GM13977 (cell line): ENCODE measurements around the gene CDON.

Experiments
- DNase-seq: peaks from one replicate; pipeline ENCODE4 v3.0.0; 2012; ENCODE audit warnings: low spot score
- in situ Hi-C: fragments of 300-500 bp; cut with MboI; formaldehyde crosslinking; loops from one replicate; pipeline ENCODE4 v1.12.0; 2022; ENCODE audit warnings: low sequenced_read_pairs, low pct_unique_long_range_greater_than_20kb, mixed read lengths, inconsistent platforms; ENCODE audit not compliant: unreplicated experiment
- TF ChIP-seq, protein P1 (sequence below): IDR thresholded peaks from 2 replicates; pipeline ENCODE4 v1.5.1; 2012; ENCODE audit warnings: mild to moderate bottlenecking, control low read depth; ENCODE audit not compliant: insufficient read depth; ENCODE audit errors: extremely low read depth, missing control alignments

CDON gene

DNA sequence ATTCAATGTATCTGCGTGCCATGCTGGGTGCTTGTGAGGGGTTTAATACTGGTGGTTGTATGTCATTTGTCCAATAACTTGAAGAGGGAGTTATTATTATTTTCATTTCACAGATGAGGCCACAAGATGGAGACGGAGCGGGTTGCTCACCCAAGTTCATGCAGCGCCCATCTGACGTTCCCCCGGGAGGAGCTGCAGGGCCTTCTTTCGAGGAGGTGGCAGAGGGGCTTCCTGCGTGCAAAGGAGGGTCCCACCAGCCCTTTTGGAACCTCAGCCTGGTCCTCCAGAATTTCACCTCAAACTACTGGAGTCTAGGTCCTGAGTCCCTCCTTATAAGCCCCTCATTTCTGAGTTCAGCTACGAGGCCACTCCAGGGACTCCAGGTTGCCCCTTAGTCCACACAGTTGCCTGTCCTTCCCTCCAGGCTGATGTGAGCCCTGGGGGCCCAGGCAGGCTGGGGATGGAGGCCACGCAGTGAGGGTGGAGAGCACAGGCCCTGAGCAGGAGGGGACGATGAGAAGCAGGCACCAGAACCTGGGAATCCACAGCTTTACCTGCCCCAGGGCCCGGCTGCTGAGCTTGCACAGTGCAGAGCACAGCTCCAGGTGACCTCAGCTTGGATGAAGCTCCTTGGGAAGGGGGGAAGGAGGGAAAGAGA, 119.8 kb downstream of the CDON start:
- TF ChIP-seq, protein P1, sequence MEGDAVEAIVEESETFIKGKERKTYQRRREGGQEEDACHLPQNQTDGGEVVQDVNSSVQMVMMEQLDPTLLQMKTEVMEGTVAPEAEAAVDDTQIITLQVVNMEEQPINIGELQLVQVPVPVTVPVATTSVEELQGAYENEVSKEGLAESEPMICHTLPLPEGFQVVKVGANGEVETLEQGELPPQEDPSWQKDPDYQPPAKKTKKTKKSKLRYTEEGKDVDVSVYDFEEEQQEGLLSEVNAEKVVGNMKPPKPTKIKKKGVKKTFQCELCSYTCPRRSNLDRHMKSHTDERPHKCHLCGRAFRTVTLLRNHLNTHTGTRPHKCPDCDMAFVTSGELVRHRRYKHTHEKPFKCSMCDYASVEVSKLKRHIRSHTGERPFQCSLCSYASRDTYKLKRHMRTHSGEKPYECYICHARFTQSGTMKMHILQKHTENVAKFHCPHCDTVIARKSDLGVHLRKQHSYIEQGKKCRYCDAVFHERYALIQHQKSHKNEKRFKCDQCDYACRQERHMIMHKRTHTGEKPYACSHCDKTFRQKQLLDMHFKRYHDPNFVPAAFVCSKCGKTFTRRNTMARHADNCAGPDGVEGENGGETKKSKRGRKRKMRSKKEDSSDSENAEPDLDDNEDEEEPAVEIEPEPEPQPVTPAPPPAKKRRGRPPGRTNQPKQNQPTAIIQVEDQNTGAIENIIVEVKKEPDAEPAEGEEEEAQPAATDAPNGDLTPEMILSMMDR = no peak
- in situ Hi-C loops = no loop called here
- DNase-seq = no peak

DNA sequence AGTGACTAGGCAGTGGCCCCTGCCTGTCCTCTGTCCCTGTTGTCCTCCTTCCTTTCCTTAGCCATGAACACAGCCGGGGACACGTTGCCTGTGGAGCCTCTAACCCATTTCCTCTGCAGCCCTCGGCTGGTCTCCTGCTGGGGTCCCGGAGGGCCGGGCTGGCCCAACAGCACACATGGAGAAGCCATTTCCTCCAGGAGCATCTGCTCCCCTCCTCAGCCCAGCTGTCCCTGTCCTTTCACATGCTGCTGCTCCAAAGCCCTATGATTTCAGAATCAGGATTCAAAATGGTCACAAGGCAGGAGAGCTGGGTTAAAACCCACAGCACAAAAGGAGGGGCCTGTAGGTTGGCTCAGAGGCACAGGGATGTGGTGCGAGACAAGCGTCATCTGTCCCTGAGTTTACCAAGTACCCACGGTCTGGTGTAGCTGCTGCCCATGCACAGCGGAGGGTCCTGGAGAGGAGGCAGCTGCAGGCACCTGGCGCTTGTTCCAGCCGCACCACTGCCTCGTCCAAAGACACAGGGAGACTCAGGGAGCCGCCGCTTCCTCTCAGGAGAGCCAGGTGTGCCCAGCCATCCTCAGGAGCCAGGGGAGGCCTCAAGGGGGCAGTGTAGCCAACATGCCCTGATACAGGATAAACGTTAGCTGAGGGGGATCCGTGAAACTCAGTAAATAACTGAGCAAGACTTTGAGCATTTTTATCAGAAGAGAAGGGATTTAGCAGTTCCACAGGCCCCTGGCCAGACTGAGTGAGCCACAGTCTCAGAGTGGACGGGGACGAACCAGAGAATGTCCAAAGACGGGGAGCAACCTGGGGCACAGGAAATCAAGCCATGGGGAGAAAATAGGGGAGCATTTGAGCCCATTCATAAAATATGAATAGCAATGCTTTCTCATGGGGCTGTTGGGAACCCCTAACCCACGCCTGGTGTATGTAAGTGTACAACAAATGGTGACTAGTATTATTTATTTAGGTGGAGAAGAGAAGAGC, 120.8 kb downstream of the CDON start:
- peak; percentile 75 for DNase-seq
- in situ Hi-C loops = no loop called here
- TF ChIP-seq, protein P1 = peak; percentile 80

DNA sequence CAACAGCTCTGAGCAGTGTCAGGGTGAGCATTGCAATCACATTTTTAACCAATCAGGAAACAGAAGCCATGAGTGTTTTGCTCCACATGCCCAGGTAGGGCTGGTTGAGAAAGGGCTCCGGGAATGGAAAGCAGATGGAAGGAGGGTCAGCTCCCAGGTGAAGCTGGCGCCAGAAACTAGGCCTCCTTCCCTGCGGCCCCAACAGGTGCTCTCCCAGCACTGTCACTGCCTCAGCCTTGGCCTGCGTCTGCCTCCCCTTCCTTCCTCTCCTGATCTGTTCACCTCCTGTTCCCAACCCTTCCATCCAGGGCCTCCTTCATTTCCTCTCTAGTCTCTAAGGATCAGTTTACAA, 121.4 kb downstream of the CDON start:
- TF ChIP-seq, protein P1 = no peak
- DNase-seq = no peak
- in situ Hi-C loops = no loop called here

GRCh38 chr11:125940145-125940544, 122.5 kb downstream of the CDON start:
- TF ChIP-seq, protein P1 = no peak
- no peak for DNase-seq
- in situ Hi-C loops = no loop called here

- no peak for DNase-seq
- in situ Hi-C loops = no loop called here
- TF ChIP-seq, protein P1 = no peak
Observed at GRCh38 chr11:125939081-125939521, 123.6 kb downstream of the CDON start.

- in situ Hi-C loops = no loop called here
- DNase-seq = no peak
Observed at GRCh38 chr11:125938418-125938817, 124.2 kb downstream of the CDON start.

More at GRCh38 chr11:125938418-125938817, 124.2 kb downstream of the CDON start:
- TF ChIP-seq, protein P1 = no peak
